HepG2 (cell line): Measurements from ENCODE around the gene FETUB.

ENCODE experiments used
- CTCF ChIP-seq: sonication (generic); formaldehyde crosslinking; IDR thresholded peaks from 2 replicates; pipeline ENCODE4 v1.5.0; 2020; ENCODE audit warnings: mild to moderate bottlenecking, missing genetic modification reagents, moderate library complexity
- PHF8 ChIP-seq: sonication (generic); formaldehyde crosslinking; IDR thresholded peaks from 2 replicates; pipeline ENCODE4 v1.5.0; 2020; ENCODE audit warnings: missing genetic modification reagents
- POLR2A ChIP-seq, 2 experiments: IDR thresholded peaks; 2 replicates each; pipeline ENCODE4 v1.6.1; 2011; ENCODE audit warnings: low read depth in 2 of 2, low read length in 2 of 2, mild to moderate bottlenecking in 1 of 2, moderate library complexity in 1 of 2; ENCODE audit not compliant: insufficient read depth in 1 of 2
- REST ChIP-seq, 2 experiments: IDR thresholded peaks; 2 replicates each; pipeline ENCODE4 v1.6.1; 2011 to 2012; ENCODE audit warnings: low read length in 2 of 2, borderline replicate concordance in 1 of 2, low read depth in 1 of 2, mild to moderate bottlenecking in 1 of 2, moderate library complexity in 1 of 2
- SP1 ChIP-seq, 2 experiments: fragments of 450-650 bp in 1 of 2; sonication (generic) in 1 of 2; formaldehyde crosslinking in 1 of 2; IDR thresholded peaks; 2 replicates each; pipeline versions ENCODE4 v1.4.0 to v1.6.1; 2016 to 2020; ENCODE audit warnings: missing genetic modification reagents in 1 of 2
- ZBTB21 ChIP-seq: sonication (generic); formaldehyde crosslinking; IDR thresholded peaks from 2 replicates; pipeline ENCODE4 v1.4.0; 2020; ENCODE audit warnings: missing genetic modification reagents
- ZFP36L2 ChIP-seq: sonication (generic); formaldehyde crosslinking; IDR thresholded peaks from 2 replicates; pipeline ENCODE4 v1.4.0; 2020; ENCODE audit warnings: missing genetic modification reagents
- ZNF878 ChIP-seq: sonication (generic); formaldehyde crosslinking; IDR thresholded peaks from 2 replicates; pipeline ENCODE4 v1.8.1; 2023; ENCODE audit warnings: mild to moderate bottlenecking, missing genetic modification reagents, moderate library complexity
- TF ChIP-seq, protein P1 (sequence below): sonication (generic); formaldehyde crosslinking; IDR thresholded peaks from 2 replicates; pipeline ENCODE4 v1.9.0; 2022; ENCODE audit warnings: missing genetic modification reagents, mild to moderate bottlenecking, borderline replicate concordance
- TF ChIP-seq, protein P2 (sequence below): sonication (generic); formaldehyde crosslinking; conservative IDR thresholded peaks from 2 replicates; pipeline ENCODE4 v1.4.0; 2020; ENCODE audit warnings: missing genetic modification reagents

GRCh38 chr3:186646841-186647240, 6.6 kb downstream of the FETUB start:
- TF ChIP-seq ZNF878 (CRISPR knock-in tag): no peak
- TF ChIP-seq, protein P1, sequence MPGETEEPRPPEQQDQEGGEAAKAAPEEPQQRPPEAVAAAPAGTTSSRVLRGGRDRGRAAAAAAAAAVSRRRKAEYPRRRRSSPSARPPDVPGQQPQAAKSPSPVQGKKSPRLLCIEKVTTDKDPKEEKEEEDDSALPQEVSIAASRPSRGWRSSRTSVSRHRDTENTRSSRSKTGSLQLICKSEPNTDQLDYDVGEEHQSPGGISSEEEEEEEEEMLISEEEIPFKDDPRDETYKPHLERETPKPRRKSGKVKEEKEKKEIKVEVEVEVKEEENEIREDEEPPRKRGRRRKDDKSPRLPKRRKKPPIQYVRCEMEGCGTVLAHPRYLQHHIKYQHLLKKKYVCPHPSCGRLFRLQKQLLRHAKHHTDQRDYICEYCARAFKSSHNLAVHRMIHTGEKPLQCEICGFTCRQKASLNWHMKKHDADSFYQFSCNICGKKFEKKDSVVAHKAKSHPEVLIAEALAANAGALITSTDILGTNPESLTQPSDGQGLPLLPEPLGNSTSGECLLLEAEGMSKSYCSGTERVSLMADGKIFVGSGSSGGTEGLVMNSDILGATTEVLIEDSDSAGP (CRISPR knock-in tag): no peak
- TF ChIP-seq ZFP36L2 (CRISPR knock-in tag): no peak
- TF ChIP-seq POLR2A (IDR thresholded peaks at IDR 0.05; ENCODE audit: insufficient read depth in 1 of 2, low read depth in 2 of 2, low read length in 2 of 2): no peak
- TF ChIP-seq REST (IDR thresholded peaks at IDR 0.05; ENCODE audit: borderline replicate concordance in 1 of 2, low read depth in 1 of 2, low read length in 2 of 2): no peak
- no peak for TF ChIP-seq CTCF (CRISPR knock-in tag)
- TF ChIP-seq ZBTB21: no peak
- TF ChIP-seq SP1 (IDR thresholded peaks at IDR 0.05): no peak
- TF ChIP-seq SP1 (CRISPR knock-in tag; IDR thresholded peaks at IDR 0.05): no peak
- TF ChIP-seq PHF8 (CRISPR knock-in tag): no peak
- TF ChIP-seq, protein P2, sequence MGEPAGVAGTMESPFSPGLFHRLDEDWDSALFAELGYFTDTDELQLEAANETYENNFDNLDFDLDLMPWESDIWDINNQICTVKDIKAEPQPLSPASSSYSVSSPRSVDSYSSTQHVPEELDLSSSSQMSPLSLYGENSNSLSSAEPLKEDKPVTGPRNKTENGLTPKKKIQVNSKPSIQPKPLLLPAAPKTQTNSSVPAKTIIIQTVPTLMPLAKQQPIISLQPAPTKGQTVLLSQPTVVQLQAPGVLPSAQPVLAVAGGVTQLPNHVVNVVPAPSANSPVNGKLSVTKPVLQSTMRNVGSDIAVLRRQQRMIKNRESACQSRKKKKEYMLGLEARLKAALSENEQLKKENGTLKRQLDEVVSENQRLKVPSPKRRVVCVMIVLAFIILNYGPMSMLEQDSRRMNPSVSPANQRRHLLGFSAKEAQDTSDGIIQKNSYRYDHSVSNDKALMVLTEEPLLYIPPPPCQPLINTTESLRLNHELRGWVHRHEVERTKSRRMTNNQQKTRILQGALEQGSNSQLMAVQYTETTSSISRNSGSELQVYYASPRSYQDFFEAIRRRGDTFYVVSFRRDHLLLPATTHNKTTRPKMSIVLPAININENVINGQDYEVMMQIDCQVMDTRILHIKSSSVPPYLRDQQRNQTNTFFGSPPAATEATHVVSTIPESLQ (CRISPR knock-in tag): no peak
